CD4-positive, CD25-positive, alpha-beta regulatory T cell (primary cell): ENCODE data around the gene DDOST. TPM values are rescaled to one million over a fixed set of nuclear protein-coding genes. Genes with fewer than 3 reads are reported as not detected.

Source experiments
- ATAC-seq, 2 donors: fragments of 150-1000 bp; cut with Tn5 transposase; one replicate each; pipeline ENCODE4 v1.10.0; 2021; ENCODE audit warnings: low read depth in 2 of 2, moderate number of reproducible peaks in 2 of 2, moderate library complexity in 1 of 2
- DNase-seq, 3 donors: peaks; one replicate each; pipeline versions ENCODE4 v3.0.0 to v3.0.0-alpha.2; 2012 to 2022; ENCODE audit warnings: mixed read lengths in 1 of 3
- H3K27ac ChIP-seq: one replicate; pipeline ENCODE4 v1.7.0; 2013; ENCODE audit warnings: mild to moderate bottlenecking, low read length; ENCODE audit not compliant: insufficient read depth, poor library complexity, severe bottlenecking
- H3K27me3 ChIP-seq: one replicate; pipeline ENCODE4 v1.7.0; 2013; ENCODE audit warnings: low read length; ENCODE audit not compliant: control insufficient read depth, insufficient read depth
- H3K36me3 ChIP-seq: one replicate; pipeline ENCODE4 v1.7.0; 2013; ENCODE audit warnings: mild to moderate bottlenecking, low read length, moderate library complexity; ENCODE audit not compliant: control insufficient read depth, insufficient read depth
- H3K4me1 ChIP-seq: 2 replicates; pipeline ENCODE4 v1.7.0; 2013; ENCODE audit warnings: mild to moderate bottlenecking, low read length; ENCODE audit not compliant: insufficient read depth, control insufficient read depth, poor library complexity, severe bottlenecking
- H3K4me3 ChIP-seq: one replicate; pipeline ENCODE4 v1.7.0; 2013; ENCODE audit warnings: low read depth, mild to moderate bottlenecking, low read length, moderate library complexity
- H3K9me3 ChIP-seq, 2 experiments: 1 replicate in 1 of 2; 2 replicates in 1 of 2; pipeline ENCODE4 v1.7.0; 2013; ENCODE audit warnings: low read length in 2 of 2, mild to moderate bottlenecking in 1 of 2, moderate library complexity in 1 of 2; ENCODE audit not compliant: control insufficient read depth in 2 of 2
- H3K27ac Mint-ChIP-seq, 3 donors: one replicate each; pipeline ENCODE4 v1.8.0; 2020 to 2022; ENCODE audit warnings: mild to moderate bottlenecking in 3 of 3, mixed read lengths in 3 of 3, moderate library complexity in 2 of 3
- H3K27me3 Mint-ChIP-seq: one replicate; pipeline ENCODE4 v1.8.0; 2022; ENCODE audit warnings: mild to moderate bottlenecking, mixed read lengths
- H3K36me3 Mint-ChIP-seq: one replicate; pipeline ENCODE4 v1.8.0; 2020; ENCODE audit warnings: mixed read lengths
- H3K4me1 Mint-ChIP-seq, 4 donors: one replicate each; pipeline ENCODE4 v1.8.0; 2020 to 2022; ENCODE audit warnings: mixed read lengths in 4 of 4, mild to moderate bottlenecking in 1 of 4
- H3K4me3 Mint-ChIP-seq, 4 donors: one replicate each; pipeline ENCODE4 v1.8.0; 2020 to 2022; ENCODE audit warnings: mild to moderate bottlenecking in 4 of 4, mixed read lengths in 4 of 4, moderate library complexity in 3 of 4
- H3K9me3 Mint-ChIP-seq, 7 donors: one replicate each; pipeline ENCODE4 v1.8.0; 2020 to 2022; ENCODE audit warnings: mixed read lengths in 7 of 7, mild to moderate bottlenecking in 3 of 7, moderate library complexity in 2 of 7
- polyA plus RNA-seq, 4 donors: library from polyadenylated mRNA; unstranded; fragments of 300-500 nt; fragmentation: Illumina TruSeq; gene quantifications; one replicate each; pipeline ENCODE4 v1.2.3, GENCODE V29; 2021
- total RNA-seq: library from RNA; stranded (reverse); gene quantifications from one replicate; pipeline ENCODE4 v1.2.3, GENCODE V29; 2022

Gene DDOST
- total and polyA plus RNA-seq, 5 donors from 2014 or later = 103 to 283 (median 257) TPM

- Histone ChIP-seq H3K36me3 (no peaks in the 10 kb centered on the region), H3K4me3 (no peak overlapping the region), H3K27ac (no peak overlapping the region), H3K9me3 (no peaks in the 10 kb centered on the region), H3K4me1 (peaks cover 8% of the 10 kb centered on the region), H3K27me3 (no peaks in the 10 kb centered on the region)
- Mint-ChIP-seq H3K9me3 (no peaks in the 10 kb centered on the region), H3K4me1 (peaks cover 3 to 19% (median 8%) of the 10 kb centered on the region in 4 donors), H3K36me3 (peaks cover 1% of the 10 kb centered on the region), H3K4me3 (peak overlapping the region in 1 of 4 donors; percentile 39), H3K27me3 (no peaks in the 10 kb centered on the region), H3K27ac (no peak overlapping the region)
- no peak for DNase-seq
- ATAC-seq = no peak
Measured at GRCh38 chr1:20666146-20666545, 5.0 kb upstream of the DDOST start.

DNA sequence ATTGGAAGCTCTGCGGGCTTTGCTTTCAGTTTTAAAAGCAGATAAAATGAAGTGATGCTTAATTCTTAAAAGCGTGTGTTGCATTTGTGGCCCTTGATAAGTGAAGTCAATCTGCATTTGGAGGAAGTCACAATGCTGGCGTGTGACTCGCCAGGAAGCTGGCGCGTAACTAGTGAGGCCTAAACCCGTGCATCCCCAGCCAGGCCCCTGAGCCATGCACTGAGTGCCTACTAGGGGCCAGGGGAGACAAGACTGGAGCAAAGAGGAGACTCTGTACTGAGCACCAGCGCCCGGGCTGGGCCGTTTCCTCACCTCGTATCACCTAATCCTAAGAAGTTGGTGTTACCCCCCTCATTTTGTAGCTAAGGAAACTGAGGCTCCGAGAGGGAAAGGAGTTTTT lies 4.6 kb upstream of the DDOST start:
- Mint-ChIP-seq H3K4me3 (peak overlapping the region in 1 of 4 donors; percentile 19), H3K36me3 (peaks cover 4% of the 10 kb centered on the region), H3K4me1 (peaks cover 4 to 21% (median 11%) of the 10 kb centered on the region in 4 donors), H3K27me3 (no peaks in the 10 kb centered on the region), H3K27ac (peak overlapping the region in 1 of 3 donors; percentile 14), H3K9me3 (no peaks in the 10 kb centered on the region)
- no peaks in the 10 kb centered on the region for H3K36me3 ChIP-seq
- no peak overlapping the region for H3K27ac ChIP-seq
- no peak for ATAC-seq
- H3K4me1 ChIP-seq = peaks cover 9% of the 10 kb centered on the region
- no peaks in the 10 kb centered on the region for H3K27me3 ChIP-seq
- DNase-seq = no peak
- no peaks in the 10 kb centered on the region for H3K9me3 ChIP-seq
- no peak overlapping the region for H3K4me3 ChIP-seq

GRCh38 chr1:20663969-20664715 lies 3.0 kb upstream of the DDOST start:
- peaks cover 20 to 36% (median 26%) of the 10 kb centered on the region in 4 donors for H3K4me1 Mint-ChIP-seq
- DNase-seq (no peak), ATAC-seq (no peak)
- no peaks in the 10 kb centered on the region for H3K27me3 ChIP-seq
- H3K27ac ChIP-seq = no peak overlapping the region
- H3K9me3 ChIP-seq = no peaks in the 10 kb centered on the region
- H3K4me3 Mint-ChIP-seq = peak overlapping the region in 1 of 4 donors; percentile 78
- H3K4me3 ChIP-seq = no peak overlapping the region
- no peaks in the 10 kb centered on the region for H3K9me3 Mint-ChIP-seq
- H3K27ac Mint-ChIP-seq = peak overlapping the region in 1 of 3 donors; percentile 60
- H3K36me3 Mint-ChIP-seq = peaks cover 10% of the 10 kb centered on the region
- H3K27me3 Mint-ChIP-seq = no peaks in the 10 kb centered on the region
- H3K4me1 ChIP-seq = peaks cover 25% of the 10 kb centered on the region
- H3K36me3 ChIP-seq = no peaks in the 10 kb centered on the region

- H3K9me3 Mint-ChIP-seq = no peaks in the 10 kb centered on the region
- peaks cover 32% of the 10 kb centered on the region for H3K4me1 ChIP-seq
- H3K36me3 Mint-ChIP-seq = peaks cover 11% of the 10 kb centered on the region
- peaks cover 22 to 44% (median 32%) of the 10 kb centered on the region in 4 donors for H3K4me1 Mint-ChIP-seq
- DNase-seq (no peak), ATAC-seq (no peak)
- peak overlapping the region in 1 of 4 donors; percentile 78 for H3K4me3 Mint-ChIP-seq
- H3K27me3 ChIP-seq = no peaks in the 10 kb centered on the region
- H3K27me3 Mint-ChIP-seq = no peaks in the 10 kb centered on the region
- H3K36me3 ChIP-seq = no peaks in the 10 kb centered on the region
- H3K27ac ChIP-seq = no peak overlapping the region
- H3K9me3 ChIP-seq = no peaks in the 10 kb centered on the region
- H3K4me3 ChIP-seq = no peak overlapping the region
- H3K27ac Mint-ChIP-seq = no peak overlapping the region
Measured at GRCh38 chr1:20663365-20663764, 2.2 kb upstream of the DDOST start.

GRCh38 chr1:20662110-20662475 lies 924 bp upstream of the DDOST start:
- no peaks in the 10 kb centered on the region for H3K9me3 Mint-ChIP-seq
- H3K27ac Mint-ChIP-seq = peak overlapping the region; percentile 60 to 99 (median 99)
- Histone ChIP-seq H3K36me3 (peaks cover 12% of the 10 kb centered on the region), H3K27me3 (no peaks in the 10 kb centered on the region), H3K9me3 (no peaks in the 10 kb centered on the region), H3K4me3 (peak overlapping the region; percentile 91), H3K4me1 (peaks cover 38% of the 10 kb centered on the region), H3K27ac (peak overlapping the region; percentile 79)
- H3K27me3 Mint-ChIP-seq = no peaks in the 10 kb centered on the region
- peaks cover 11% of the 10 kb centered on the region for H3K36me3 Mint-ChIP-seq
- DNase-seq (no peak), ATAC-seq (no peak)
- H3K4me1 Mint-ChIP-seq = peaks cover 22 to 55% (median 35%) of the 10 kb centered on the region in 4 donors
- H3K4me3 Mint-ChIP-seq = peak overlapping the region; percentile 98 to 100 (median 99)

- H3K4me3 Mint-ChIP-seq = peak overlapping the region; percentile 98 to 100 (median 99)
- Histone ChIP-seq H3K4me1 (peaks cover 38% of the 10 kb centered on the region), H3K36me3 (peaks cover 25% of the 10 kb centered on the region), H3K27me3 (no peaks in the 10 kb centered on the region), H3K9me3 (no peaks in the 10 kb centered on the region), H3K27ac (peak overlapping the region; percentile 79), H3K4me3 (peak overlapping the region; percentile 91)
- H3K4me1 Mint-ChIP-seq = peaks cover 28 to 55% (median 36%) of the 10 kb centered on the region in 4 donors
- DNase-seq (peak in 1 of 3 donors; percentile 33), ATAC-seq (no peak)
- H3K27me3 Mint-ChIP-seq = no peaks in the 10 kb centered on the region
- peak overlapping the region; percentile 99 for H3K27ac Mint-ChIP-seq
- no peaks in the 10 kb centered on the region for H3K9me3 Mint-ChIP-seq
- H3K36me3 Mint-ChIP-seq = peaks cover 21% of the 10 kb centered on the region
Measured at GRCh38 chr1:20660847-20661206, 342 bp downstream of the DDOST start.

DNA sequence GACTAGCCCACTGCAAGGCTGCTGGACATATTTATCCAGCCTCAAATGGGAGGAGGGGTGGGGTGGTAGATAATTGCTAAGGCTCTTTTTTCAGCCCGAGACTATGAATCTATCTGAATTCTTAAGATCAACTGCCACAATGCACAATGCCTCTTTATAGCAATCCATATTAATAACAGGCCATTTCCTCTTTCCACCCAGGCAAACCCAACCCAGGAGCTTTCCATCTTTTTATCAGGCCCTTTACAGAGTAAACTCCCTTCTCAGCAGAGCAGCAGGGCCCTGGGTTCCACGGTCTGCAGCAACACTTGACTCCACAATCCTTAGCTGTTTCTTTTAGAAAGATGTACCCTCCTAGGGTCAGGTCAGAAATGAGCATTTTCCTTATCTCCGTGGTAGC lies 806 bp downstream of the DDOST start:
- Mint-ChIP-seq H3K4me1 (peaks cover 28 to 57% (median 36%) of the 10 kb centered on the region in 4 donors), H3K27ac (peak overlapping the region; percentile 99), H3K9me3 (no peaks in the 10 kb centered on the region), H3K4me3 (peak overlapping the region; percentile 98 to 100 (median 99)), H3K27me3 (no peaks in the 10 kb centered on the region), H3K36me3 (peaks cover 25% of the 10 kb centered on the region)
- DNase-seq = no peak
- H3K9me3 ChIP-seq = no peaks in the 10 kb centered on the region
- H3K4me3 ChIP-seq = peak overlapping the region; percentile 91
- peak overlapping the region; percentile 79 for H3K27ac ChIP-seq
- ATAC-seq = no peak
- H3K36me3 ChIP-seq = peaks cover 30% of the 10 kb centered on the region
- H3K4me1 ChIP-seq = peaks cover 38% of the 10 kb centered on the region
- H3K27me3 ChIP-seq = no peaks in the 10 kb centered on the region
